Subcutaneous adipose tissue (tissue), 4 donors: ENCODE measurements around the gene MRPL3. TPM values are rescaled to one million over a fixed set of nuclear protein-coding genes. Genes with fewer than 3 reads are reported as not detected.

Experiments
- CTCF ChIP-seq: fragments of 450-650 bp; IDR thresholded peaks from one replicate; pipeline ENCODE4 v1.5.1; 2016; ENCODE audit warnings: low read depth, mild to moderate bottlenecking, control low read depth, antibody characterized with exemption, moderate library complexity
- total RNA-seq, 4 donors: library from RNA; depleted of rRNA; stranded (reverse); fragments of >200 nt; gene quantifications; one replicate each; pipeline ENCODE4 v1.1.0, GENCODE V29; 2016

MRPL3 gene
- total RNA-seq, 4 donors from 2014 or later: 51.4 to 118 (median 62.7) TPM

- no peak for TF ChIP-seq CTCF
Observed at GRCh38 chr3:131501949-131502348, 822 bp downstream of the MRPL3 start.

- no peak for TF ChIP-seq CTCF
Observed at GRCh38 chr3:131494706-131495105, 8.1 kb downstream of the MRPL3 start.

GRCh38 chr3:131491775-131492174, 11.0 kb downstream of the MRPL3 start:
- no peak for TF ChIP-seq CTCF

GRCh38 chr3:131491084-131491483, 11.7 kb downstream of the MRPL3 start:
- no peak for TF ChIP-seq CTCF

- no peak for TF ChIP-seq CTCF
Observed at GRCh38 chr3:131485119-131485518, 17.7 kb downstream of the MRPL3 start.

- TF ChIP-seq CTCF: no peak
Observed at GRCh38 chr3:131484496-131485111, 18.2 kb downstream of the MRPL3 start.

GRCh38 chr3:131480116-131480515, 22.7 kb downstream of the MRPL3 start:
- no peak for TF ChIP-seq CTCF
